GM20431 (cell line): ENCODE measurements around the gene IKZF2.

Source experiments
- in situ Hi-C: fragments of 300-500 bp; cut with MseI, MboI; formaldehyde crosslinking; loops from one replicate; pipeline ENCODE4 v1.15.0; 2020; ENCODE audit warnings: low sequenced_read_pairs; ENCODE audit not compliant: unreplicated experiment

IKZF2 gene

GRCh38 chr2:213157242-213157641 lies 5.8 kb upstream of the IKZF2 start:
- in situ Hi-C loops = no loop called here

DNA sequence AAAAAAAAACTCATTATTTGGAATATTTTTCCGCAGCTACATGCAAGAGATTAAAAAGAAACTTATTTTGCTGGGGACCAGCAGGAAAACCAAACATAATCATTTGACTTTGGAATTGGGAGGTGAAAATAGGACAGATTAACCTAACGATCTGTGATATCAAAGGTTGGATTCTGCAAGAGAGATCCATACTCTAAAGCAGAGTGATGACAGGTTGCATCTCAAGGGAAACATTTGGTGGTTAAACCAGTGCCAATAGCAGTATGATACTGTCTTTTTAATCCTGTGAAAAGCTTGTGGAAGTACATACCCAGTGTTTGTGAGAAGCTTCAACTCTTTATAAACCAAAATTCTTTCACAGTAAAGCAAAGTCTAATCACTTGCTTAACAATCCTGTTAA lies 5.3 kb upstream of the IKZF2 start:
- in situ Hi-C loops = no loop called here

DNA sequence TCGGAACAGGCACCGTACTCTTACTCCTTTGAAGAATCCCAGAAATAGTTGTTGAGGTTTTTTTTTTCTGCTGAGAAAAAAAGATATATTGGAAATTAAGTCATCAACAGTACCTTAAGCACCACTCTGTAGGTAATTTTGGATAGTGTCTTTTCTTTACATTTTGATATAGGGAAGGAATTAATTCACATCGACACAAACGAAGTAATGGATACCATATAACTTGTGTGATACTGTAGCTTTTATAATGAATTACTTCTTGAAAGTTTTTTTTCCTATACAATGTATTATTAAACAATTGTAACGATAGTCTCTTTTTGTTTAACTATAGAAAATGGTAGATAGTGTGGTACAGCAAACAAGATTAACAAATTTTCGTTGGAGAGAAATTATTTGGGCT lies 1.5 kb upstream of the IKZF2 start:
- in situ Hi-C loops = no loop called here

- in situ Hi-C loops = no loop called here
These were observed 818 bp upstream of the IKZF2 start for GRCh38 chr2:213152065-213152794.

- in situ Hi-C loops = no loop called here
These were observed 906 bp downstream of the IKZF2 start for GRCh38 chr2:213150315-213151097.

DNA sequence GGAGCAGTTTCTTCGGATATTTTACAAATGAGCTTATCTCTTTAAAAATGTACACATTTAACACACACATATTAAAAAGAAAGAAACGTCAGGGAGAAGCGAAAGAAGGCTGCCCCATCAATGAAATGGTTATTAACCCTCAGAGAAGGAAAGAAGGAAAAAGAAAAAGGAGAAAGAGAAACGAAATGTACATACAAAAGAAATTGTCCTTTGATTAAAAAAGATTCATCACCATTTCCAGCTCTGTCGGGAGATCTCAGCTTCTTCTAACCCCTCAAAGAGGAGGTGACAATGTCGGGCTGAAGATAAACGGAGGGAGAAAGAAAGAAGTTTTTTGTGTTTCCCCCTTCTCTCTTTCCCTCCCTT lies 1.5 kb downstream of the IKZF2 start:
- in situ Hi-C loops = no loop called here

DNA sequence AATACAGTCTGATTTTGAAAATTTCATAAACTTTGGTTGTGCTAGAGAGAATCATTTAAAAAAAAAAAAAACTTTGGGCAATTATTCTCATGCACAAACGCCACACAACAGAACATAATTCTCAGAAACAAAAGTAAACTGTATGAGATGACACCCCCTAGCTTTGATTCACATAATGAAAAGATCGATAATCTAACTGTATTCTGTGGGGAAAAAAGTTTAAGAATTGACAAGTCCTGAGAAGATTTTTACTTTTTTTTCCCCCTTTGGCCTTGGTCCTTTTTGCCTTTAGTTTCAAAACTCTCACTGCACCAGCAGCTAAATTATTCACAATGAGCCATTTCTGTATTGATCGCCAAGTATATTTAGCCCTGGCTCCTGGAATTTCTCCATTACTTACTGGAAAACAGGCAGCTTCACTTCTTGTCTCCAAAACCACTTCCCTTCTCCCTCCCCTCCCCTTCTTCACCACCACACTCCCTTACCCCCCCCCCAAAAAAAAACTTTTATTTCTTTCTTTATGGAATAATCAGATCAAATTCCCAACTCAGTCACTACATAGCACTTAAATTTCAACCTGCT lies 2.0 kb downstream of the IKZF2 start:
- in situ Hi-C loops = no loop called here

GRCh38 chr2:213148572-213149261 lies 2.7 kb downstream of the IKZF2 start:
- in situ Hi-C loops = no loop called here

DNA sequence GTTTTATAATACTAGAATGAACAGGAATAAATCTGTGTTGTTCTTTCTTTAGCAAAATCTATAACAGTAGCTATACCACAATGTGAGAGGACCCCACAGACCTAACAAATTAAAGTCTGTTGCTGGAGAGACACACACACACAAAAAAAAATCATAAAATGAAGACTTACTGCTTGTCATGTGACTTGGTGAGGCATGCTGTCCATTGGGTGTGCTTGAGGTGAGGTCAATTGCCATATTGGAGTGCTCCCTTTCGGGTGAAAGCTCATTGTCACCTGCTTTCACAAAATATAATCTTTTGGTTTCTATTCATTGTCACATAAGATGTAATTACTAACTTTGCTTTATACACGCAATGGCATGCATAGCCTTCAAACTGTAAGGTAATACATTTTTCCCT lies 3.9 kb downstream of the IKZF2 start:
- in situ Hi-C loops = no loop called here

DNA sequence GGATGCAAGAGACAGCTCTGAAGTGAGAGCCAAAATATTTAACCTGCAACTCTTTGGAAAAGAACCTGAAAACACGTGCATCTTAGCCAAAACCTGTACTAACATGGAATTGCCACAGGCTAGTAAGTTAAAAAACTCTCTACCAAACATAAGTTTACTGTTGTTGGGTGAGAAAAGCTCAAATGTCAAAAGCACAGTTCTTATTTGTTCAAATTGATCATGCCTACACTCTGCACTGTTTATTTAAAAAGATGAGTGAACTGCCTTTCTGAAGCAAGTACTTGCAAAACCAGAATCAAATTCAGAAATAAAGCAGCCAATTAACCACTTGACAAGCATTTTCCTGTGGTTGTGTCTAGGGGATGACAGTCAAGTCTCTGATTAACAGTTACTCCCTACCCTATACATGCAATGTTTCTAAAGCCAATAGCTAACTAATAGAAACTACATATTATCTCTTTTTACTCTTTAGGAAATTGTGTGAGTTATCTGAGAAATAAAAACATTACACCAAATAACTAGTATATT lies 5.6 kb downstream of the IKZF2 start:
- in situ Hi-C loops = no loop called here

- in situ Hi-C loops = no loop called here
These were observed 14.3 kb downstream of the IKZF2 start for GRCh38 chr2:213137064-213137463.

DNA sequence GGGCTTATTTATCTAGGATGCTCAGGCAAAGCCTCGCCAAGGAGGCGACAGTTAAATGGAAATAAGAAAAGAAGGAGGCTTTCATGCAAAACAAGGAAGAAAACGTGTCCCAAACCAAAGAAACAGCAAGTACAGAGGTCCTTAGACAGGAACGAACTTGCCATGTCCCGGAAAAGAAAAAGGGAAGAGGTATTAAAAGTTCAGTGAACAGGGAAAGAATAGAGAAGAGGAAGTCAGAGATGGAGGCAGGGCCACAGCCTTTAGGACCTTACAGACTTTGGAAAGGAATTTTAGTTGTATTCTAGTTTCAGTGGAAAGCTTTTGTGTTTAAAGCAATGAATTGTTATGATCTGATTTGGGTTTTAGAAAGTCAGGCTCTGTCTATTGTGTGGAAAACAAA lies 22.1 kb downstream of the IKZF2 start:
- in situ Hi-C loops = no loop called here

DNA sequence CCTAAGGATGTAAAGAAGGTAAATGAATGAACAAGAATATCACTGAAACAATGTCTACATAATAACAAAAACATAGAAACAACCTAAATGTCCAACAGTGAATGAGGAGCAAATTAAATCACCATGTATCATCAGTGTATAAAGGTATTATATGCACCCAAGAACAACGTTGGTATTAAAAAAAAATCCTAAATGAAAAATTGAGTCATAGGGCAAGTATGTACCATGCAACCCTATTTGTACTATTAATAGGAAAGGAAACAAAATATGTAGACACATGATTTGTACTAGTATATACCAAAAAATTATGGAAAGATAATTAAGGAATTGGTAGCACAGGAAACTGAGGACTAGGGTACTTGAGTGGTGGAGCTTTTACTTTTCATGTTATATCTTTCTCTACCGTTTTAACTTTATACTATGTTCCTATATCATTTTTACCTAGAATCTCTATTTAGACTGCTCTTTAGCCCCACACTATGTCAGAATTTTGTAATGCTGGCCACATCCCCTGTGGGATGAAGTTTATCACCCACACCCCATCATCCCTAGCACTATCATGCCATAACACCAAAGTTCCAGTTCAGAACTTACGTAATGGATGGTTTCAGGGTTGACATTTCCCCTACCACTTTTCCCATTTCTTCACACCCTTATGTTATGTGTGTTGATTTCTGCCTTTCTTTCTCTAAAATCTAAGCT lies 25.6 kb downstream of the IKZF2 start:
- in situ Hi-C loops = no loop called here

DNA sequence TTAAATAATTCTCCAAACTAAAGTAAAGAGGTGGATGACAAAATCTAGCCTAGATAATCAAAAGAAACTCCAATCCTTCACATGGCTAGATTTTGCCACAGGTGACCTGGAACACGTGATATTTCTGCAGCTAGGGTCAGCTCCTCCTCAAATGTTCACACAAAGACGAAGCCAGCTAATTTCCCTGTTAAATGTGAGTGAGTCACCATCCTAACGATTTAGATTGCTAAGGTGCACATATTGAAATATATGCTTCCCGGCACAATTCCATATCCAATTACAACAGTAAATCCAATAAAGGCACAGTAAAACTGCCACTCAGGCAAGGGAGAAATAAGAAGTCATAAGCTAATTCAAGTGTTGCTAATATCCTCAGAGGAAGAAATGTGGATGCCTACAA lies 28.7 kb downstream of the IKZF2 start:
- in situ Hi-C loops = no loop called here

DNA sequence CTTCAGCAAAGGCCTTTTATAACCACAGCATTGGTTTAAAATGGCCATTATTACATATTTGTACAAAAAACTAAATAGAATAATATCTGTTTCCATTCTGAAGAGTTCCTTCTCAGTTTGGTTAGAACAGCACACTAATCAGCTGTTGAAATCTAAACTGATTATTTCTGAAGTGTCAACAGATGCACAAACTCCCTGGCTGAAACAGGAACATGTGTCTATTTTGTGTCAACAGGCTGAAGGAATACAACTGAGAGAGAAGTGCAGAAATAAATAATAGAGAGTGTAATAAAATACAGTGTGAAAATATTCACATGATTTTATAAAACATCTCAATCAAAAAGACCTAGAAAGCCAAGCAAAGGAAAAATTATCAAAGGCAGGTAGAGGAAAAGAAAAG lies 29.7 kb downstream of the IKZF2 start:
- in situ Hi-C loops = no loop called here

DNA sequence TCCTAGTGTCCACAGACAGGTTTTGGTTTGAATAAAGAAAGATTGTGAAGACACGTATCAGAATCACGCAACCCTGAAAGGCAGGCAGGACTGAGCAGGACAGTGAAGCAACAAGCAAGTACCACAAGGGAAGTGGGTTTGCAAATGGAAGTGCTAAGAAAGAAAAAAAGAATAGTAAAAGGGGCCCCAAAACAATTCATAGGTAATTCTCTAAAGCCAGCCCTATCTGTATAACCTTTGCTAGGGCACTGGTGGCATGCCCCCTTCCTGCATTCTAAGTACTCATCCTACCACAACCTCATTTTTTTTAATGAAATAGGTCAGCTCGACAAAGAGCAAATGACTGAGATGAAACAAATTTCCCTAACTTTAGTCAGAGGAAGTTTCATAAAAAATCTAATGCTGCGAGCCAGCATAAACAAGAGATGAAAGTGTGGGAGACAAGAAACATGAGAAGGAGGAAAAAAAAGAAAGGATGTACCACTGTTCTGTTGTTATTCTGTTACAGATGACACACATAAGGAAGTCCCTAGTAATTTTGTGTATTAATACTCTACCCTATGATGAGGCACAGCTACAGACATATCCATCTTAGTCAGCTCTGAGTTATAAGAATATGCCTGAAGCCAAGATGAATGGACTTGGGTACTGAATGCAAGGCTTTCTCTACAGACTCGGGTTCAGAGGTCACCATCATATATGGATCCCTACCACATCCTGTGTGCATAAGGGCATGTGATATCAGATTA lies 32.2 kb downstream of the IKZF2 start:
- in situ Hi-C loops = no loop called here

GRCh38 chr2:213108308-213108707 lies 43.1 kb downstream of the IKZF2 start:
- in situ Hi-C loops = no loop called here

GRCh38 chr2:213107728-213108127 lies 43.7 kb downstream of the IKZF2 start:
- in situ Hi-C loops = no loop called here

DNA sequence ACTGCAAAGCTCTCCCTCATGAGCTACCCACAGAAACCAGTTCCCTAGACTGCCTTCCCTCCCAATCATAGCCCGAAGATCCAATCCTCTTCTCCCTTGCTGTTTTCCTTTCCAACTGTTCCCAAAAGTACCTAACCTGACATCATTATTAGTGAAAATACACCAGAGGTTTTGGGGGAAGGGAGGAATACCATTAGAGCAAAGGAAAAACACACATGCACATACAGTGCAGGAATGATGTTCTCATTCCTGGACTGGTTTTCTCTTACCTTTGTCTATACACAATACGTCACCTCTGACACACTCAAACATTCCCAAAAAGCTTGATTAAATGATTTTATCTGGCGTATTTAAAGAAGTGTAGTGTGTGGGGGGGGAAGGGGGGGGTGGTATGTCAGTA lies 46.2 kb downstream of the IKZF2 start:
- in situ Hi-C loops = no loop called here

DNA sequence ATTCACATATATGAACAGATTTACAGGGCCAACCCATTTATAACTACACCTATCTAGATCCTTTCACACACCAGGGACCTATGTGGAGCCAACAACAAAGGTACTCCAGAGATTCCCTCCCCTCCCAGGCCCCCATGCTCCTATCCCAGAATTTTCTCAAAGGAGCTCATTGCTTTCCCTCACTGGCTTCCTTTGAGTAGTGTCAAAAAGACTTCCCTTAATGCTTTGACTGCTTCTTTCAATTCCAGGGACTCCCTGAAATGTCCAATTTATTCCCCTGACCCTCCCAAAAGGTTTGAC lies 46.6 kb downstream of the IKZF2 start:
- in situ Hi-C loops = no loop called here
